CD4-positive, alpha-beta T cell (primary cell): ENCODE measurements around the gene SNRNP70. TPM values are rescaled to one million over a fixed set of nuclear protein-coding genes. Genes with fewer than 3 reads are reported as not detected.
A peak's percentile ranks its signal among the peaks of the same experiment; 100 is the strongest.

Experiments
- ATAC-seq: fragments of 200-7000 bp; cut with Tn5 transposase; one replicate; pipeline ENCODE4 v1.10.0; 2022; ENCODE audit warnings: mild to moderate bottlenecking; ENCODE audit not compliant: poor library complexity
- CTCF ChIA-PET: fragments of 350-600 bp; sonication (Branson Sonifier 250); formaldehyde crosslinking; loops from one replicate; lab custom pipeline; 2021; ENCODE audit warnings: antibody characterized with exemption, inconsistent platforms; lab: Charles Lee
- POLR2A ChIA-PET: fragments of 350-600 bp; sonication (Branson Sonifier 250); formaldehyde crosslinking; loops from one replicate; lab custom pipeline; 2021; ENCODE audit warnings: antibody characterized with exemption, inconsistent platforms; lab: Charles Lee
- DNase-seq, 14 experiments: peaks; one replicate each; pipeline ENCODE4 v3.0.0-alpha.2; 2013 to 2020; ENCODE audit warnings: mixed read lengths in 2 of 14
- H3K27ac ChIP-seq, 2 donors: one replicate each; pipeline versions ENCODE4 v1.5.1 to v1.7.0; 2013; ENCODE audit warnings: low read length in 2 of 2, low read depth in 1 of 2, mild to moderate bottlenecking in 1 of 2
- H3K27me3 ChIP-seq, 2 experiments: 1 replicate in 1 of 2; 2 replicates in 1 of 2; pipeline versions ENCODE4 v1.6.1 to v1.7.0; 2013; ENCODE audit warnings: low read length in 2 of 2, control low read depth in 1 of 2, mild to moderate bottlenecking in 1 of 2, moderate library complexity in 1 of 2; ENCODE audit not compliant: insufficient read depth in 2 of 2, control insufficient read depth in 1 of 2
- H3K36me3 ChIP-seq: one replicate; pipeline ENCODE4 v1.6.1; 2013; ENCODE audit warnings: low read length, control low read depth; ENCODE audit not compliant: insufficient read depth
- H3K4me1 ChIP-seq: one replicate; pipeline ENCODE4 v1.6.1; 2013; ENCODE audit warnings: low read length, control low read depth; ENCODE audit not compliant: insufficient read depth
- H3K4me3 ChIP-seq: one replicate; pipeline ENCODE4 v1.5.1; 2013; ENCODE audit warnings: mild to moderate bottlenecking, low read length, moderate library complexity
- H3K9me3 ChIP-seq, 2 experiments: 1 replicate in 1 of 2; 2 replicates in 1 of 2; pipeline versions ENCODE4 v1.6.1 to v1.7.0; 2013; ENCODE audit warnings: low read length in 2 of 2, mild to moderate bottlenecking in 2 of 2, control low read depth in 1 of 2, moderate library complexity in 1 of 2; ENCODE audit not compliant: control insufficient read depth in 1 of 2, insufficient read depth in 1 of 2
- H3K27ac Mint-ChIP-seq: one replicate; pipeline ENCODE4 v1.8.0; 2020; ENCODE audit warnings: mixed read lengths
- H3K27me3 Mint-ChIP-seq: one replicate; pipeline ENCODE4 v1.8.0; 2021; ENCODE audit warnings: mixed read lengths
- H3K36me3 Mint-ChIP-seq: one replicate; pipeline ENCODE4 v1.8.0; 2021; ENCODE audit warnings: low read depth, mixed read lengths
- H3K4me1 Mint-ChIP-seq: one replicate; pipeline ENCODE4 v1.8.0; 2021; ENCODE audit warnings: low read depth, mixed read lengths
- H3K4me3 Mint-ChIP-seq: one replicate; pipeline ENCODE4 v1.8.0; 2020; ENCODE audit warnings: mild to moderate bottlenecking, mixed read lengths
- H3K9me3 Mint-ChIP-seq: one replicate; pipeline ENCODE4 v1.8.0; 2020; ENCODE audit warnings: mixed read lengths
- intact Hi-C, 2 experiments: fragments of 100-400 bp; cut with DNase I in 1 of 2; cut with micrococcal nuclease in 1 of 2; formaldehyde crosslinking; loops; one replicate each; pipeline versions ENCODE4 v1.15.1 to v1.9.0; 2023 to 2025; cut with DNase I, micrococcal nuclease
- total RNA-seq, 174 experiments: library from RNA in 2 of 174; stranded (reverse) in 2 of 174; gene quantifications; one replicate each; pipeline ENCODE4 v1.2.3 and lab custom pipeline; 2021 to 2026
- TF ChIP-seq, protein P1 (sequence below): fragments of 200-600 bp; IDR thresholded peaks from one replicate; pipeline ENCODE4 v1.8.0; 2022; ENCODE audit warnings: antibody characterized with exemption, mild to moderate bottlenecking

Gene SNRNP70
- total RNA-seq, 2 experiments from 2014 or later = 375 to 397 TPM

DNA sequence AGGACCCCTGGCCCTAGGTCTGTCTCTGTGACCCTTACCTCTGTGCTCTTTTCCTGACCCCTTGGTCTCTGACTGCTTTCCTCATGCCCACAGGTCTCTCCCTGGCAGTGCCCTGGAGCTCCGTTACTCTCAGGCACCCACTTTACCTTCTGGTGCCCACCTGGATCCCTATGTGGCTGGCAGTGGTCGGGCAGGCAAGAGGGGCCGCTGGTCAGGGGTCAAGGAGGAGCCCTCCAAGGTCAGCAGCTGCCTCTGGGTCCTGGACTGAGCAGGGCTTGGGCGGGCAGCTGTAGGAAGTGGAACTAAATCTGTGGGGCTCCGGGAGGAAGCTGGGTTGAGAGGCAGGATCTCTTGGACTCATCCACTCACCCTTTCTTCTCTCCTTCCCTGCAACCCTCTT, 50.4 kb downstream of the SNRNP70 start:
- Mint-ChIP-seq H3K27ac (no peak overlapping the region), H3K4me3 (no peak overlapping the region), H3K4me1 (peaks cover 13% of the 10 kb centered on the region), H3K27me3 (peaks cover 8% of the 10 kb centered on the region), H3K9me3 (no peaks in the 10 kb centered on the region), H3K36me3 (no peaks in the 10 kb centered on the region)
- TF ChIP-seq, protein P1, sequence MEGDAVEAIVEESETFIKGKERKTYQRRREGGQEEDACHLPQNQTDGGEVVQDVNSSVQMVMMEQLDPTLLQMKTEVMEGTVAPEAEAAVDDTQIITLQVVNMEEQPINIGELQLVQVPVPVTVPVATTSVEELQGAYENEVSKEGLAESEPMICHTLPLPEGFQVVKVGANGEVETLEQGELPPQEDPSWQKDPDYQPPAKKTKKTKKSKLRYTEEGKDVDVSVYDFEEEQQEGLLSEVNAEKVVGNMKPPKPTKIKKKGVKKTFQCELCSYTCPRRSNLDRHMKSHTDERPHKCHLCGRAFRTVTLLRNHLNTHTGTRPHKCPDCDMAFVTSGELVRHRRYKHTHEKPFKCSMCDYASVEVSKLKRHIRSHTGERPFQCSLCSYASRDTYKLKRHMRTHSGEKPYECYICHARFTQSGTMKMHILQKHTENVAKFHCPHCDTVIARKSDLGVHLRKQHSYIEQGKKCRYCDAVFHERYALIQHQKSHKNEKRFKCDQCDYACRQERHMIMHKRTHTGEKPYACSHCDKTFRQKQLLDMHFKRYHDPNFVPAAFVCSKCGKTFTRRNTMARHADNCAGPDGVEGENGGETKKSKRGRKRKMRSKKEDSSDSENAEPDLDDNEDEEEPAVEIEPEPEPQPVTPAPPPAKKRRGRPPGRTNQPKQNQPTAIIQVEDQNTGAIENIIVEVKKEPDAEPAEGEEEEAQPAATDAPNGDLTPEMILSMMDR = no peak
- CTCF ChIA-PET = interaction anchor here (1.2 kb wide), 1 partner anchor 38 kb away, joined by 4 read pairs; no protein-coding TSS in a partner anchor
- Histone ChIP-seq H3K27me3 (peaks cover 0 to 15% of the 10 kb centered on the region in 2 experiments), H3K4me1 (peaks cover 13% of the 10 kb centered on the region), H3K27ac (no peak overlapping the region), H3K36me3 (no peaks in the 10 kb centered on the region), H3K4me3 (no peak overlapping the region), H3K9me3 (peaks cover 0 to 12% of the 10 kb centered on the region in 2 experiments)
- intact Hi-C loops = no loop called here
- DNase-seq (no peak), ATAC-seq (no peak)
- POLR2A ChIA-PET = no interaction called here

DNA sequence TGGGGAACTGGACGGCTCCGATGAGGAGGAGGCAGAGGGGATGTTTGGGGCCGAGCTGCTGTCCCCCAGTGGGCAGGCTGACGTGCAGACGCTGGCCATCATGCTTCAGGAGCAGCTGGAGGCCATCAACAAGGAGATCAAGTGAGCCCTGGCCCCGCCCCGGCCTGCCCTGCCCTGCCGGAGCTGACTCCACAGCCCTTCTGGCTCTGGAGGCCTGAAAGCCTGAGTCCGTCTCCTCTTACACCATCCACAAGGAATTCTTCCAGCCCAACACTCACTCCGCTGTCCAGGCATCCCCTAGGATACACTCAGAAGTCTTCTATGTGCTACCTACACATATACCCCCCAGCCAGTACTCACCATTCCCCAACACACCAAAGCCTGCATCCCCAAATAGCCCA, 51.5 kb downstream of the SNRNP70 start:
- peak overlapping the region; percentile 4 for H3K4me3 Mint-ChIP-seq

DNA sequence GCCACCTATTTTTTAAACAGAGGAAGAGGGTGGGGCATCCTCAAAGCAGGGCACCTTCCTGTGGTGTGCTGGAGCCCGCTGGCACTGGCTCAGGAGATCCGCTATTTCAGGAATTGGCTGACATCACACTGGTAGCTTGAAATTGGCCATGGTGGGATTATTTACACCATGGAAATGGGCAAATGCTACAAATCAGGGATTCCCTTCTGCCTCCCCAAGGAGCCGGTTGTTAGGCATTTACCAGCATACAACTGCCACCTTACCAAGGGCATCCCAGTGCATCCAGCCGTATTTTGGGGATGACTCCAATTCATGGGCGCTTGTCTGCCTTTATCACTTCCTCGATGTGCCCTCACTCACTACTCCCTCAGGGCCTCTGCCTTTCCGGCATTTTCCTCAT, 55.7 kb downstream of the SNRNP70 start:
- no peak overlapping the region for H3K27ac Mint-ChIP-seq
- CTCF ChIA-PET = interaction anchor here (2.2 to 2.3 kb wide), 2 partner anchors 27 to 43 kb away, joined by 6 to 9 read pairs; partner anchors contain the start of gene LIN7B
- no peaks in the 10 kb centered on the region for H3K36me3 Mint-ChIP-seq
- Histone ChIP-seq H3K36me3 (no peaks in the 10 kb centered on the region), H3K27me3 (peaks cover under 1 to 15% of the 10 kb centered on the region in 2 experiments), H3K4me1 (peaks cover 21% of the 10 kb centered on the region), H3K27ac (no peak overlapping the region), H3K9me3 (no peaks in the 10 kb centered on the region), H3K4me3 (no peak overlapping the region)
- H3K27me3 Mint-ChIP-seq = peaks cover 24% of the 10 kb centered on the region
- intact Hi-C loops = no loop called here
- ATAC-seq (no peak), DNase-seq (no peak)
- H3K4me3 Mint-ChIP-seq = no peak overlapping the region
- POLR2A ChIA-PET = no interaction called here
- TF ChIP-seq, protein P1 = no peak
- no peaks in the 10 kb centered on the region for H3K9me3 Mint-ChIP-seq
- H3K4me1 Mint-ChIP-seq = peaks cover 16% of the 10 kb centered on the region

More for the DNA sequence above, 51.5 kb downstream of the SNRNP70 start:
- TF ChIP-seq, protein P1 = no peak
- ATAC-seq (no peak), DNase-seq (no peak)
- peaks cover 0 to 15% of the 10 kb centered on the region in 2 experiments for H3K27me3 ChIP-seq
- H3K36me3 ChIP-seq = no peaks in the 10 kb centered on the region
- CTCF ChIA-PET = interaction anchor here (1.2 kb wide), 1 partner anchor 39 kb away, joined by 4 read pairs; no protein-coding TSS in a partner anchor
- Mint-ChIP-seq H3K27me3 (peaks cover 8% of the 10 kb centered on the region), H3K9me3 (no peaks in the 10 kb centered on the region), H3K4me1 (peaks cover 13% of the 10 kb centered on the region), H3K36me3 (no peaks in the 10 kb centered on the region), H3K27ac (no peak overlapping the region)
- peaks cover 19% of the 10 kb centered on the region for H3K4me1 ChIP-seq
- intact Hi-C loops = no loop called here
- POLR2A ChIA-PET = no interaction called here
- H3K27ac ChIP-seq = no peak overlapping the region
- no peak overlapping the region for H3K4me3 ChIP-seq
- peaks cover 0 to 12% of the 10 kb centered on the region in 2 experiments for H3K9me3 ChIP-seq
